GM18511 (cell line): ENCODE measurements around the gene ZNF503.

Source experiments
- ATAC-seq: cut with Tn5 transposase; IDR thresholded peaks from one replicate; pipeline ENCODE4 v1.9.1; 2021; ENCODE audit warnings: mild to moderate bottlenecking, moderate library complexity; ENCODE audit not compliant: unreplicated experiment

ZNF503 gene

GRCh38 chr10:75401569-75402485 is at the start of gene ZNF503:
Gene ZNF503, minus strand, starts transcription at chr10:75401764. Its CDS starts 345 bp downstream, at chr10:75401419.
- peak; percentile 67 for ATAC-seq

GRCh38 chr10:75450644-75451640 is 49.4 kb upstream of the ZNF503 start:
- ATAC-seq: no peak

GRCh38 chr10:75450075-75450445 is 48.5 kb upstream of the ZNF503 start:
- ATAC-seq: no peak

GRCh38 chr10:75449382-75450074 is 48.0 kb upstream of the ZNF503 start:
- ATAC-seq: no peak

- no peak for ATAC-seq
These were observed 46.6 kb upstream of the ZNF503 start for GRCh38 chr10:75448166-75448565.

- ATAC-seq: no peak
These were observed 44.9 kb upstream of the ZNF503 start for GRCh38 chr10:75446508-75446907.

GRCh38 chr10:75444781-75445386 is 43.3 kb upstream of the ZNF503 start:
- no peak for ATAC-seq

GRCh38 chr10:75443362-75443761 is 41.8 kb upstream of the ZNF503 start:
- no peak for ATAC-seq

- no peak for ATAC-seq
These were observed 40.1 kb upstream of the ZNF503 start for GRCh38 chr10:75441682-75442081.

- ATAC-seq: no peak
These were observed 39.6 kb upstream of the ZNF503 start for GRCh38 chr10:75441196-75441595.

GRCh38 chr10:75440271-75440793 is 38.8 kb upstream of the ZNF503 start:
- ATAC-seq: no peak

- no peak for ATAC-seq
These were observed 38.2 kb upstream of the ZNF503 start for GRCh38 chr10:75439811-75440210.

GRCh38 chr10:75438275-75438674 is 36.7 kb upstream of the ZNF503 start:
- no peak for ATAC-seq

GRCh38 chr10:75437693-75438092 is 36.1 kb upstream of the ZNF503 start:
- ATAC-seq: no peak

GRCh38 chr10:75436896-75437295 is 35.3 kb upstream of the ZNF503 start:
- no peak for ATAC-seq

GRCh38 chr10:75435291-75435690 is 33.7 kb upstream of the ZNF503 start:
- ATAC-seq: no peak

- no peak for ATAC-seq
These were observed 32.7 kb upstream of the ZNF503 start for GRCh38 chr10:75434291-75434690.

- ATAC-seq: no peak
These were observed 31.7 kb upstream of the ZNF503 start for GRCh38 chr10:75433216-75433615.

GRCh38 chr10:75432763-75433162 is 31.2 kb upstream of the ZNF503 start:
- ATAC-seq: no peak

- no peak for ATAC-seq
These were observed 30.6 kb upstream of the ZNF503 start for GRCh38 chr10:75432176-75432575.
